ENCODE measurements around the gene FBXL13.

Gene FBXL13

GRCh38 chr7:103116511-103116910 lies 41.9 kb upstream of the FBXL13 start:
- DNase-seq (ENCODE audit: low read depth in 1 of 2, low spot score in 1 of 2): no peak
- no peak overlapping the region for H3K4me3 ChIP-seq (replicated peaks; ENCODE audit: insufficient read depth, low read length)
- TF ChIP-seq CTCF (IDR thresholded peaks at IDR 0.05; ENCODE audit: insufficient read depth, low read length): no peak
- no peak for TF ChIP-seq SPI1 (IDR thresholded peaks at IDR 0.05; ENCODE audit: borderline replicate concordance, low read depth)
- TF ChIP-seq GABPA (IDR thresholded peaks at IDR 0.05; ENCODE audit: low read depth): no peak
- TF ChIP-seq POLR2AphosphoS5 (IDR thresholded peaks at IDR 0.05; ENCODE audit: low read depth): no peak
- no peak for TF ChIP-seq REST (IDR thresholded peaks at IDR 0.05; ENCODE audit: insufficient replicate concordance, low read depth)
- H3K27ac ChIP-seq (replicated peaks): no peak overlapping the region
- H3K27me3 ChIP-seq (ENCODE audit: insufficient read depth, poor library complexity, severe bottlenecking): no peaks in the 10 kb centered on the region

GRCh38 chr7:103115771-103116170 lies 41.2 kb upstream of the FBXL13 start:
- H3K4me3 ChIP-seq (replicated peaks; ENCODE audit: insufficient read depth, low read length): no peak overlapping the region
- TF ChIP-seq CTCF (IDR thresholded peaks at IDR 0.05; ENCODE audit: insufficient read depth, low read length) (no peak), GABPA (IDR thresholded peaks at IDR 0.05; ENCODE audit: low read depth) (no peak), POLR2AphosphoS5 (IDR thresholded peaks at IDR 0.05; ENCODE audit: low read depth) (no peak), REST (IDR thresholded peaks at IDR 0.05; ENCODE audit: insufficient replicate concordance, low read depth) (no peak), SPI1 (IDR thresholded peaks at IDR 0.05; ENCODE audit: borderline replicate concordance, low read depth) (no peak)
- H3K27me3 ChIP-seq (ENCODE audit: insufficient read depth, poor library complexity, severe bottlenecking): no peaks in the 10 kb centered on the region
- DNase-seq (ENCODE audit: low read depth in 1 of 2, low spot score in 1 of 2): no peak
- H3K27ac ChIP-seq (replicated peaks): no peak overlapping the region

- no peak overlapping the region for H3K27ac ChIP-seq (replicated peaks)
- no peak for TF ChIP-seq GABPA (IDR thresholded peaks at IDR 0.05; ENCODE audit: low read depth)
- no peak for TF ChIP-seq SPI1 (IDR thresholded peaks at IDR 0.05; ENCODE audit: borderline replicate concordance, low read depth)
- TF ChIP-seq POLR2AphosphoS5 (IDR thresholded peaks at IDR 0.05; ENCODE audit: low read depth): no peak
- TF ChIP-seq REST (IDR thresholded peaks at IDR 0.05; ENCODE audit: insufficient replicate concordance, low read depth): no peak
- DNase-seq (ENCODE audit: low read depth in 1 of 2, low spot score in 1 of 2): no peak
- H3K4me3 ChIP-seq (replicated peaks; ENCODE audit: insufficient read depth, low read length): no peak overlapping the region
- H3K27me3 ChIP-seq (ENCODE audit: insufficient read depth, poor library complexity, severe bottlenecking): no peaks in the 10 kb centered on the region
Observed at GRCh38 chr7:103114576-103115008, 40.0 kb upstream of the FBXL13 start.
